HG02610 (cell line): ENCODE data around the gene THSD4.

ENCODE experiments used
- ATAC-seq: cut with Tn5 transposase; IDR thresholded peaks from one replicate; pipeline ENCODE4 v1.9.1; 2021; ENCODE audit warnings: mild to moderate bottlenecking, moderate library complexity; ENCODE audit not compliant: unreplicated experiment

The THSD4 gene

GRCh38 chr15:71830981-71831380 is 715.7 kb downstream of the THSD4 start:
- ATAC-seq: no peak
